Neural cell (in vitro differentiated cells): ENCODE results near the gene DST.

Source experiments
- CTCF ChIP-seq: fragments of 450-650 bp; IDR thresholded peaks from 2 replicates; pipeline ENCODE4 v1.5.1; 2014; ENCODE audit warnings: antibody characterized with exemption, mild to moderate bottlenecking, moderate library complexity; ENCODE audit not compliant: poor library complexity, severe bottlenecking
- EZH2 ChIP-seq: fragments of 200-600, 300-800 bp; shearing (Covaris generic), sonication (generic); IDR thresholded peaks from 2 replicates; pipeline ENCODE4 v1.6.1; 2014; ENCODE audit warnings: antibody characterized with exemption, low read length, borderline replicate concordance, mild to moderate bottlenecking; ENCODE audit not compliant: insufficient read depth, poor library complexity, severe bottlenecking
- MXI1 ChIP-seq: fragments of 450-650 bp; conservative IDR thresholded peaks from 2 replicates; pipeline ENCODE4 v1.6.1; 2014; ENCODE audit warnings: antibody characterized with exemption, mild to moderate bottlenecking; ENCODE audit not compliant: poor library complexity, severe bottlenecking
- POLR2AphosphoS5 ChIP-seq: IDR thresholded peaks from 2 replicates; pipeline ENCODE4 v1.6.1; 2012
- SMC3 ChIP-seq: fragments of 450-650 bp; conservative IDR thresholded peaks from 2 replicates; pipeline ENCODE4 v1.6.1; 2014; ENCODE audit warnings: antibody characterized with exemption, mild to moderate bottlenecking, moderate library complexity; ENCODE audit not compliant: poor library complexity
- TAF1 ChIP-seq: IDR thresholded peaks from 2 replicates; pipeline ENCODE4 v1.6.1; 2012; ENCODE audit warnings: low read depth
- TF ChIP-seq, protein P1 (sequence below): IDR thresholded peaks from 2 replicates; pipeline ENCODE4 v1.6.1; 2012; ENCODE audit warnings: borderline replicate concordance

DNA sequence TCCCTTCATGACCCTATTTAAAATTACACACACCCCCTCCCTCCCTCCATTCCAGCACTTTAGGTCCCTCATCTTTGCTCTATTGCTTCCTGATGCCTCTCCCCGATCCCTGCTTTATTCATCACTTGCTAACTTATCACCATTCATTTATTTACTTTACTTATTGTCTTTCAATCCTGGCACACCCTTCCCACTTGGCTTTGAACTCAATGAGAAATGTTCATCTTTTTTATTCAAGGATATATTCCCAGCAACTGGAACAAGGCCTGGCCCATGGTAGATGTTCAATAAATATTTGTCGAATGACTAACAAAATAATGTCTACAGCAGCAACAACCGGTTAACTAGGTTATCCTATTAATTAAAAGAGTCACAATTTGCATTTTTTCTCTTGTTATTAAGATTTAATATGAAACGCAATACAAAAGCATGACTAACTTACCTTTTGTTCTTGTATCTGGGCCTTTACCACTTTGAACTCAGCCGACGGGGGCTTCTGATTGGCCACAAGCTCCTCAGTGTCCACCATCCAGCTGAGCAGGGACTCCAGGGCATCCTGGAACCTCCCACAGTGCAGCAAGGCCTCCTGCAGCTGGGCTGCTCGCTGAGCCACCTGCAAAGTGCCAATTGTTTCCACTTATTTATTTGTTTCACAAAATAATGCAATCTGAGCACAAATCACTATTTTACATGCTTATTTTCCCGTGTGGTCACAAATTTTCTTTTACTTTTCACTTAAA is 107.8 kb downstream of the DST start:
- no peak for TF ChIP-seq CTCF
- TF ChIP-seq POLR2AphosphoS5: no peak
- TF ChIP-seq EZH2: no peak
- TF ChIP-seq SMC3: no peak
- TF ChIP-seq, protein P1, sequence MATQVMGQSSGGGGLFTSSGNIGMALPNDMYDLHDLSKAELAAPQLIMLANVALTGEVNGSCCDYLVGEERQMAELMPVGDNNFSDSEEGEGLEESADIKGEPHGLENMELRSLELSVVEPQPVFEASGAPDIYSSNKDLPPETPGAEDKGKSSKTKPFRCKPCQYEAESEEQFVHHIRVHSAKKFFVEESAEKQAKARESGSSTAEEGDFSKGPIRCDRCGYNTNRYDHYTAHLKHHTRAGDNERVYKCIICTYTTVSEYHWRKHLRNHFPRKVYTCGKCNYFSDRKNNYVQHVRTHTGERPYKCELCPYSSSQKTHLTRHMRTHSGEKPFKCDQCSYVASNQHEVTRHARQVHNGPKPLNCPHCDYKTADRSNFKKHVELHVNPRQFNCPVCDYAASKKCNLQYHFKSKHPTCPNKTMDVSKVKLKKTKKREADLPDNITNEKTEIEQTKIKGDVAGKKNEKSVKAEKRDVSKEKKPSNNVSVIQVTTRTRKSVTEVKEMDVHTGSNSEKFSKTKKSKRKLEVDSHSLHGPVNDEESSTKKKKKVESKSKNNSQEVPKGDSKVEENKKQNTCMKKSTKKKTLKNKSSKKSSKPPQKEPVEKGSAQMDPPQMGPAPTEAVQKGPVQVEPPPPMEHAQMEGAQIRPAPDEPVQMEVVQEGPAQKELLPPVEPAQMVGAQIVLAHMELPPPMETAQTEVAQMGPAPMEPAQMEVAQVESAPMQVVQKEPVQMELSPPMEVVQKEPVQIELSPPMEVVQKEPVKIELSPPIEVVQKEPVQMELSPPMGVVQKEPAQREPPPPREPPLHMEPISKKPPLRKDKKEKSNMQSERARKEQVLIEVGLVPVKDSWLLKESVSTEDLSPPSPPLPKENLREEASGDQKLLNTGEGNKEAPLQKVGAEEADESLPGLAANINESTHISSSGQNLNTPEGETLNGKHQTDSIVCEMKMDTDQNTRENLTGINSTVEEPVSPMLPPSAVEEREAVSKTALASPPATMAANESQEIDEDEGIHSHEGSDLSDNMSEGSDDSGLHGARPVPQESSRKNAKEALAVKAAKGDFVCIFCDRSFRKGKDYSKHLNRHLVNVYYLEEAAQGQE: no peak
- TF ChIP-seq TAF1: no peak
- no peak for TF ChIP-seq MXI1
